HepG2 (cell line): ENCODE data around the gene ERO1A. TPM values are rescaled to one million over a fixed set of nuclear protein-coding genes. Genes with fewer than 3 reads are reported as not detected.

Experiments used
- ATAC-seq: fragments of 200-7000 bp; cut with Tn5 transposase; 3 replicates; pipeline ENCODE4 v1.9.1; 2020; ENCODE audit warnings: mild to moderate bottlenecking, moderate library complexity
- BruUV-seq: library from RNA; stranded (reverse); fragments of 400-500 nt; replicated peaks from 2 replicates; lab custom pipeline; 2021; lab: Mats Ljungman, UMichigan
- CTCF ChIA-PET: fragments of 300-600 bp; formaldehyde crosslinking; extraction: SDS; loops from one replicate; lab custom pipeline; 2021; ENCODE audit warnings: low total read pairs, inconsistent platforms, low intra/inter-chr PET ratio; lab: Yijun Ruan, JAX
- POLR2A ChIA-PET: fragments of 350-600 bp; sonication (Branson Sonifier 250); formaldehyde crosslinking; loops from one replicate; lab custom pipeline; 2020; ENCODE audit warnings: antibody characterized with exemption, inconsistent platforms; lab: Yijun Ruan, JAX
- DNase-seq: peaks from one replicate; pipeline ENCODE4 v3.0.0-alpha.2; 2015; ENCODE audit warnings: low spot score
- FAIRE-seq: peaks from 3 replicates; lab custom pipeline; 2011; peaks lifted over from hg19 to GRCh38; lab: Jason Lieb, UNC
- H2AFZ ChIP-seq: one replicate; pipeline ENCODE4 v1.6.1; 2011; ENCODE audit warnings: low read length, inconsistent platforms
- H3K27ac ChIP-seq: fragments of 300-600 bp; 3 replicates; pipeline ENCODE4 v1.8.0; 2011; ENCODE audit warnings: mixed run types, mild to moderate bottlenecking, mixed read lengths, low read length, inconsistent platforms; ENCODE audit not compliant: insufficient read depth; ENCODE audit errors: extremely low read length
- H3K27me3 ChIP-seq, 2 experiments: fragments of 200-600 bp in 1 of 2; 2 replicates in 1 of 2; 3 replicates in 1 of 2; pipeline versions ENCODE4 v1.6.0 to v1.8.0; 2011; ENCODE audit warnings: low read length in 2 of 2, mild to moderate bottlenecking in 2 of 2, moderate library complexity in 2 of 2, inconsistent platforms in 1 of 2; ENCODE audit not compliant: insufficient read depth in 2 of 2, control insufficient read depth in 1 of 2
- H3K36me3 ChIP-seq, 2 experiments: fragments of 200-600 bp in 1 of 2; replicated peaks in 1 of 2; 2 replicates in 1 of 2; 3 replicates in 1 of 2; pipeline versions ENCODE4 v1.5.1 to v1.8.0; 2011; ENCODE audit warnings: low read length in 2 of 2, inconsistent platforms in 1 of 2; ENCODE audit not compliant: insufficient read depth in 2 of 2, control insufficient read depth in 1 of 2
- H3K4me1 ChIP-seq: 2 replicates; pipeline ENCODE4 v1.5.1; 2012; ENCODE audit warnings: low read length, inconsistent platforms; ENCODE audit not compliant: insufficient read depth
- H3K4me2 ChIP-seq: 2 replicates; pipeline ENCODE4 v1.6.0; 2011; ENCODE audit warnings: low read depth, low read length, inconsistent platforms
- H3K4me3 ChIP-seq, 3 experiments: fragments of 200-600 bp in 1 of 3; sonication (generic), shearing (Covaris generic) in 1 of 3; replicated peaks in 1 of 3; 2 replicates each; pipeline ENCODE4 v1.5.1; 2011 to 2016; ENCODE audit warnings: low read length in 3 of 3, inconsistent platforms in 2 of 3, low read depth in 2 of 3, mild to moderate bottlenecking in 2 of 3, control low read depth in 1 of 3, mixed read lengths in 1 of 3; ENCODE audit not compliant: insufficient read depth in 1 of 3
- H3K79me2 ChIP-seq: one replicate; pipeline ENCODE4 v1.6.1; 2011; ENCODE audit warnings: low read length, inconsistent platforms; ENCODE audit not compliant: insufficient read depth
- H3K9ac ChIP-seq: 2 replicates; pipeline ENCODE4 v1.6.0; 2011; ENCODE audit warnings: mild to moderate bottlenecking, low read depth, low read length, inconsistent platforms; ENCODE audit not compliant: insufficient read depth
- H3K9me3 ChIP-seq: 2 replicates; pipeline ENCODE4 v1.5.1; 2012; ENCODE audit warnings: mild to moderate bottlenecking, low read length
- H4K20me1 ChIP-seq: 2 replicates; pipeline ENCODE4 v1.6.0; 2011; ENCODE audit warnings: inconsistent platforms, mild to moderate bottlenecking, low read length, moderate library complexity; ENCODE audit not compliant: insufficient read depth
- CBX5 ChIP-seq: sonication (generic); formaldehyde crosslinking; IDR thresholded peaks from 2 replicates; pipeline ENCODE4 v1.4.0; 2020; ENCODE audit warnings: missing genetic modification reagents, borderline replicate concordance
- ETV5 ChIP-seq: IDR thresholded peaks from 2 replicates; pipeline ENCODE4 v1.6.1; 2018; ENCODE audit warnings: missing biosample characterization, missing genetic modification reagents, inconsistent platforms, borderline replicate concordance
- HDAC1 ChIP-seq: sonication (generic); formaldehyde crosslinking; IDR thresholded peaks from 2 replicates; pipeline ENCODE4 v1.5.1; 2020; ENCODE audit warnings: mild to moderate bottlenecking, missing genetic modification reagents
- IRF2 ChIP-seq: IDR thresholded peaks from 2 replicates; pipeline ENCODE4 v1.6.1; 2018; ENCODE audit warnings: missing genetic modification reagents, missing compliant biosample characterization
- KLF15 ChIP-seq: sonication (generic); formaldehyde crosslinking; IDR thresholded peaks from 2 replicates; pipeline ENCODE4 v1.8.1; 2023; ENCODE audit warnings: borderline replicate concordance, mild to moderate bottlenecking, inconsistent platforms, missing genetic modification reagents, mixed read lengths
- MEF2D ChIP-seq: sonication (generic); formaldehyde crosslinking; IDR thresholded peaks from 2 replicates; pipeline ENCODE4 v1.5.1; 2020; ENCODE audit warnings: mild to moderate bottlenecking, missing genetic modification reagents
- PAWR ChIP-seq: sonication (generic); formaldehyde crosslinking; IDR thresholded peaks from 2 replicates; pipeline ENCODE4 v1.4.0; 2020; ENCODE audit warnings: missing genetic modification reagents, mild to moderate bottlenecking, borderline replicate concordance
- PLSCR1 ChIP-seq: sonication (generic); formaldehyde crosslinking; IDR thresholded peaks from 2 replicates; pipeline ENCODE4 v1.5.0; 2020; ENCODE audit warnings: missing genetic modification reagents, mild to moderate bottlenecking, borderline replicate concordance
- RARG ChIP-seq: sonication (generic); formaldehyde crosslinking; IDR thresholded peaks from 2 replicates; pipeline ENCODE4 v1.4.0; 2020; ENCODE audit warnings: low read depth, mild to moderate bottlenecking, missing genetic modification reagents
- RNF2 ChIP-seq: fragments of 450-650 bp; conservative IDR thresholded peaks from 2 replicates; pipeline ENCODE4 v1.6.1; 2016; ENCODE audit warnings: low read depth
- STAG1 ChIP-seq: sonication (generic); formaldehyde crosslinking; IDR thresholded peaks from 2 replicates; pipeline ENCODE4 v1.4.0; 2020; ENCODE audit warnings: missing genetic modification reagents
- ZBTB8A ChIP-seq: sonication (generic); formaldehyde crosslinking; IDR thresholded peaks from 2 replicates; pipeline ENCODE4 v1.4.0; 2020; ENCODE audit warnings: mild to moderate bottlenecking, low read depth, missing genetic modification reagents, borderline replicate concordance
- ZNF280B ChIP-seq: sonication (generic); formaldehyde crosslinking; IDR thresholded peaks from 2 replicates; pipeline ENCODE4 v1.5.0; 2020; ENCODE audit warnings: missing genetic modification reagents, mild to moderate bottlenecking, borderline replicate concordance
- ZNF556 ChIP-seq: sonication (generic); formaldehyde crosslinking; IDR thresholded peaks from 2 replicates; pipeline ENCODE4 v1.4.0; 2020; ENCODE audit warnings: mild to moderate bottlenecking, missing genetic modification reagents, borderline replicate concordance
- WGBS: methylation state at CpG from one replicate; pipeline ENCODE4 v1.1.6; 2017; ENCODE audit warnings: low lambda C conversion rate; 5-methylcytosine and 5-hydroxymethylcytosine counted together
- in situ Hi-C: cut with HindIII; loops from 2 replicates; pipeline ENCODE4 v1.10.0; 2017; ENCODE audit warnings: low pct_unique_long_range_greater_than_20kb; ENCODE audit not compliant: extremely low pct_ligation_motif_present
- intact Hi-C: fragments of 100-400 bp; cut with micrococcal nuclease; formaldehyde crosslinking; loops from one replicate; pipeline ENCODE4 v1.10.0; 2022; ENCODE audit not compliant: unreplicated experiment
- polyA plus RNA-seq, 8 experiments: library from polyadenylated mRNA; depleted of rRNA in 3 of 8; stranded (reverse) in 7 of 8; unstranded in 1 of 8; fragments of >200 nt; fragmentation: Illumina TruSeq in 4 of 8; extraction: Trizol in 4 of 8; gene quantifications; 2 replicates each; pipeline versions ENCODE4 v1.2.1 to v1.2.3, GENCODE V29; 2011 to 2016; ENCODE audit warnings: low read depth in 4 of 8, missing spikeins in 1 of 8, mixed read lengths in 1 of 8; ENCODE audit not compliant: insufficient read depth in 1 of 8
- total RNA-seq, 5 experiments: library from RNA; depleted of rRNA; stranded (reverse); fragments of >200 nt; fragmentation: Illumina TruSeq; extraction: Trizol; gene quantifications; 2 replicates each; pipeline ENCODE4 v1.2.3, GENCODE V29; 2016; ENCODE audit warnings: low read depth in 1 of 5

Gene ERO1A
- total and polyA plus RNA-seq, 2 of the 13 experiments (the other 11 are each of a cell fraction or from before 2014, with no cell fraction given) = 60.3 to 137 TPM

- TF ChIP-seq MEF2D (CRISPR knock-in tag) = no peak
- no peak for TF ChIP-seq ZNF556 (CRISPR knock-in tag)
- TF ChIP-seq PLSCR1 (CRISPR knock-in tag) = no peak
- no peak for TF ChIP-seq ZBTB8A (CRISPR knock-in tag)
- no peak for TF ChIP-seq RARG (CRISPR knock-in tag)
- TF ChIP-seq RNF2 = no peak
- no peak for TF ChIP-seq PAWR (CRISPR knock-in tag)
- TF ChIP-seq IRF2 (CRISPR knock-in tag) = no peak
- no peak for TF ChIP-seq ETV5 (CRISPR knock-in tag)
Observed at GRCh38 chr14:52724360-52724644, 28.9 kb upstream of the ERO1A start (continued).

- ATAC-seq (no peak; the same call in 2 of the 3 replicates), FAIRE-seq (no peak), DNase-seq (no peak)
- Histone ChIP-seq H2AFZ (no peak overlapping the region), H3K4me2 (no peak overlapping the region), H3K27ac (no peak overlapping the region), H3K9ac (no peak overlapping the region), H3K9me3 (no peaks in the 10 kb centered on the region), H3K27me3 (no peaks in the 10 kb centered on the region), H4K20me1 (no peaks in the 10 kb centered on the region; the same call in 1 of the 2 replicates), H3K4me1 (peaks cover 20% of the 10 kb centered on the region), H3K79me2 (peaks cover 5% of the 10 kb centered on the region), H3K36me3 (peaks cover 10 to 71% of the 10 kb centered on the region in 2 experiments), H3K4me3 (no peak overlapping the region)
- TF ChIP-seq HDAC1 (CRISPR knock-in tag) = no peak
- no peak for TF ChIP-seq CBX5
- TF ChIP-seq STAG1 (CRISPR knock-in tag) = 0 out of 2 replicates have a peak, but pooled peaks have one; percentile 5
- TF ChIP-seq ZNF280B (CRISPR knock-in tag) = no peak
- TF ChIP-seq KLF15 = no peak
- intact Hi-C loops = loop anchor here (10.0 kb wide), 1 partner anchor 51 kb away; no protein-coding TSS in a partner anchor
- WGBS = 93% methylated on average over 4 of the region's 4 CpGs
- ChIA-PET CTCF (no interaction called here), POLR2A (interaction anchor here (1.2 to 1.8 kb wide), 3 partner anchors 16 to 68 kb away, joined by 3 to 5 read pairs (median 3); partner anchors contain the start of gene PSMC6)
- no TSS peak for BruUV-seq
- in situ Hi-C loops = no loop called here
Observed at GRCh38 chr14:52723514-52724359, 28.4 kb upstream of the ERO1A start.
